Measurements from ENCODE around the gene JAG1.
"Not testable (repeated sequence)": the region's sequence is repeated elsewhere in the genome, so short reads cannot be mapped to it uniquely, and the experiment has no call there.

JAG1 gene

GRCh38 chr20:10603378-10603777 is 70.4 kb downstream of the JAG1 start:
- Histone ChIP-seq H3K9ac (ENCODE audit: low read length) (no peak overlapping the region), H3K4me1 (ENCODE audit: control insufficient read depth, insufficient read depth, low read length) (peaks cover 26% of the 10 kb centered on the region), H3K4me3 (ENCODE audit: low read length) (no peak overlapping the region), H3K27me3 (replicated peaks; ENCODE audit: control insufficient read depth, insufficient read depth, low read length) (no peaks in the 10 kb centered on the region), H3K9me3 (ENCODE audit: control insufficient read depth, low read length) (no peaks in the 10 kb centered on the region), H3K36me3 (ENCODE audit: control insufficient read depth, insufficient read depth, low read length, severe bottlenecking) (no peaks in the 10 kb centered on the region)
- no peak for DNase-seq (ENCODE audit: low read depth)

GRCh38 chr20:10602221-10602871 is 71.5 kb downstream of the JAG1 start:
- peaks cover 27% of the 10 kb centered on the region for H3K4me1 ChIP-seq (ENCODE audit: control insufficient read depth, insufficient read depth, low read length)
- no peaks in the 10 kb centered on the region for H3K36me3 ChIP-seq (ENCODE audit: control insufficient read depth, insufficient read depth, low read length, severe bottlenecking)
- H3K4me3 ChIP-seq (ENCODE audit: low read length) = no peak overlapping the region
- H3K9me3 ChIP-seq (ENCODE audit: control insufficient read depth, low read length) = no peaks in the 10 kb centered on the region
- no peak overlapping the region for H3K9ac ChIP-seq (ENCODE audit: low read length)
- H3K27me3 ChIP-seq (replicated peaks; ENCODE audit: control insufficient read depth, insufficient read depth, low read length) = no peaks in the 10 kb centered on the region
- no peak for DNase-seq (ENCODE audit: low read depth)

GRCh38 chr20:10597637-10598036 is 76.2 kb downstream of the JAG1 start:
- Histone ChIP-seq H3K9me3 (ENCODE audit: control insufficient read depth, low read length) (no peaks in the 10 kb centered on the region), H3K27me3 (replicated peaks; ENCODE audit: control insufficient read depth, insufficient read depth, low read length) (no peaks in the 10 kb centered on the region), H3K36me3 (ENCODE audit: control insufficient read depth, insufficient read depth, low read length, severe bottlenecking) (no peaks in the 10 kb centered on the region), H3K4me1 (ENCODE audit: control insufficient read depth, insufficient read depth, low read length) (peaks cover 19% of the 10 kb centered on the region), H3K4me3 (ENCODE audit: low read length) (no peak overlapping the region), H3K9ac (ENCODE audit: low read length) (no peak overlapping the region)
- DNase-seq (ENCODE audit: low read depth) = no peak

GRCh38 chr20:10596710-10597121 is 77.1 kb downstream of the JAG1 start:
- H3K4me3 ChIP-seq (ENCODE audit: low read length) = peak overlapping the region; percentile 28
- H3K9ac ChIP-seq (ENCODE audit: low read length) = no peak overlapping the region
- no peaks in the 10 kb centered on the region for H3K27me3 ChIP-seq (replicated peaks; ENCODE audit: control insufficient read depth, insufficient read depth, low read length)
- peak; percentile 90 for DNase-seq (ENCODE audit: low read depth)
- no peaks in the 10 kb centered on the region for H3K9me3 ChIP-seq (ENCODE audit: control insufficient read depth, low read length)
- H3K36me3 ChIP-seq (ENCODE audit: control insufficient read depth, insufficient read depth, low read length, severe bottlenecking) = no peaks in the 10 kb centered on the region
- peaks cover 28% of the 10 kb centered on the region for H3K4me1 ChIP-seq (ENCODE audit: control insufficient read depth, insufficient read depth, low read length)

GRCh38 chr20:10595985-10596384 is 77.8 kb downstream of the JAG1 start:
- H3K27me3 ChIP-seq (replicated peaks; ENCODE audit: control insufficient read depth, insufficient read depth, low read length) = no peaks in the 10 kb centered on the region
- H3K36me3 ChIP-seq (ENCODE audit: control insufficient read depth, insufficient read depth, low read length, severe bottlenecking) = no peaks in the 10 kb centered on the region
- H3K4me3 ChIP-seq (ENCODE audit: low read length) = no peak overlapping the region
- H3K9ac ChIP-seq (ENCODE audit: low read length) = no peak overlapping the region
- DNase-seq (ENCODE audit: low read depth) = no peak
- H3K9me3 ChIP-seq (ENCODE audit: control insufficient read depth, low read length) = no peaks in the 10 kb centered on the region
- H3K4me1 ChIP-seq (ENCODE audit: control insufficient read depth, insufficient read depth, low read length) = peaks cover 35% of the 10 kb centered on the region

- Histone ChIP-seq H3K4me3 (ENCODE audit: low read length) (no peak overlapping the region), H3K4me1 (ENCODE audit: control insufficient read depth, insufficient read depth, low read length) (peaks cover 36% of the 10 kb centered on the region), H3K9ac (ENCODE audit: low read length) (no peak overlapping the region), H3K36me3 (ENCODE audit: control insufficient read depth, insufficient read depth, low read length, severe bottlenecking) (no peaks in the 10 kb centered on the region), H3K9me3 (ENCODE audit: control insufficient read depth, low read length) (no peaks in the 10 kb centered on the region), H3K27me3 (replicated peaks; ENCODE audit: control insufficient read depth, insufficient read depth, low read length) (no peaks in the 10 kb centered on the region)
- DNase-seq (ENCODE audit: low read depth) = peak; percentile 27
Measured at GRCh38 chr20:10595266-10595665, 78.5 kb downstream of the JAG1 start.

GRCh38 chr20:10594296-10594868 is 79.4 kb downstream of the JAG1 start:
- Histone ChIP-seq H3K4me3 (ENCODE audit: low read length) (no peak overlapping the region), H3K4me1 (ENCODE audit: control insufficient read depth, insufficient read depth, low read length) (peaks cover 36% of the 10 kb centered on the region), H3K9me3 (ENCODE audit: control insufficient read depth, low read length) (no peaks in the 10 kb centered on the region), H3K9ac (ENCODE audit: low read length) (no peak overlapping the region), H3K27me3 (replicated peaks; ENCODE audit: control insufficient read depth, insufficient read depth, low read length) (no peaks in the 10 kb centered on the region), H3K36me3 (ENCODE audit: control insufficient read depth, insufficient read depth, low read length, severe bottlenecking) (no peaks in the 10 kb centered on the region)
- no peak for DNase-seq (ENCODE audit: low read depth)

GRCh38 chr20:10591946-10592521 is 81.8 kb downstream of the JAG1 start:
- Histone ChIP-seq H3K9me3 (ENCODE audit: control insufficient read depth, low read length) (no peaks in the 10 kb centered on the region), H3K27me3 (replicated peaks; ENCODE audit: control insufficient read depth, insufficient read depth, low read length) (no peaks in the 10 kb centered on the region), H3K4me1 (ENCODE audit: control insufficient read depth, insufficient read depth, low read length) (peaks cover 29% of the 10 kb centered on the region), H3K4me3 (ENCODE audit: low read length) (peak overlapping the region; percentile 39), H3K9ac (ENCODE audit: low read length) (peak overlapping the region; percentile 63), H3K36me3 (ENCODE audit: control insufficient read depth, insufficient read depth, low read length, severe bottlenecking) (no peaks in the 10 kb centered on the region)
- DNase-seq (ENCODE audit: low read depth) = peak; percentile 42

- Histone ChIP-seq H3K9me3 (ENCODE audit: control insufficient read depth, low read length) (no peaks in the 10 kb centered on the region), H3K4me1 (ENCODE audit: control insufficient read depth, insufficient read depth, low read length) (peaks cover 27% of the 10 kb centered on the region), H3K4me3 (ENCODE audit: low read length) (no peak overlapping the region), H3K27me3 (replicated peaks; ENCODE audit: control insufficient read depth, insufficient read depth, low read length) (no peaks in the 10 kb centered on the region), H3K36me3 (ENCODE audit: control insufficient read depth, insufficient read depth, low read length, severe bottlenecking) (no peaks in the 10 kb centered on the region), H3K9ac (ENCODE audit: low read length) (peak overlapping the region; percentile 9)
- DNase-seq (ENCODE audit: low read depth) = no peak
Measured at GRCh38 chr20:10590950-10591671, 82.7 kb downstream of the JAG1 start.

GRCh38 chr20:10590446-10590845 is 83.4 kb downstream of the JAG1 start:
- H3K4me1 ChIP-seq (ENCODE audit: control insufficient read depth, insufficient read depth, low read length) = peaks cover 27% of the 10 kb centered on the region
- not testable (repeated sequence) for H3K9ac ChIP-seq (ENCODE audit: low read length); DNase-seq (ENCODE audit: low read depth)

More at GRCh38 chr20:10590446-10590845, 83.4 kb downstream of the JAG1 start:
- not testable (repeated sequence) for H3K9me3 ChIP-seq (ENCODE audit: control insufficient read depth, low read length); H3K4me3 ChIP-seq (ENCODE audit: low read length); H3K27me3 ChIP-seq (replicated peaks; ENCODE audit: control insufficient read depth, insufficient read depth, low read length); H3K36me3 ChIP-seq (ENCODE audit: control insufficient read depth, insufficient read depth, low read length, severe bottlenecking)
